Stimulated activated CD8-positive, alpha-beta memory T cell treated with anti-CD3 and anti-CD28 coated beads, Interleukin-12 subunit alpha, Interleukin-12 subunit beta, amount 100 ng/mL, for 24 hours (primary cell): ENCODE data around the gene FGF6.

Experiments used
- DNase-seq: peaks from one replicate; pipeline ENCODE4 v3.0.0-alpha.2; 2020; ENCODE audit errors: extremely low read depth

Gene FGF6

DNA sequence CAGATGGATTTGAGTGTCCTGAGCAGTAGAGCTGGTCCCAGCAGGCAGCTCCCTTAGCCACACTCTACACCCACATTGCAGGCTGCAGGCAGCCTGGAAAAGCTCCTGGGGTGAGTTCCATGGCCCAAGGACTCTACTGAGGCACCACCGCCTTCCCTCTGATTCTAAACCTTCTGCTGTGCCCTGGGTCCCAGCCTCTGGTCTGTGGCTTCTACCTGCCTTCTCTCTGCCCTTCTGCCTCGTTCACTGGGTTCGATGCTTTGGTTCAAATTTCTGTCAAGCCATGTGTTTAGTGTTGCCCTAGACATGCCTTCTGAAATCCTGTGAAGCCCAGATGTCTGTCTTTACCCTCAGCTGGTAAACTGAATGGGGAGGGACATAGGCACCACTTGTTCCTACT lies 1.5 kb upstream of the FGF6 start:
- DNase-seq, result no peak

DNA sequence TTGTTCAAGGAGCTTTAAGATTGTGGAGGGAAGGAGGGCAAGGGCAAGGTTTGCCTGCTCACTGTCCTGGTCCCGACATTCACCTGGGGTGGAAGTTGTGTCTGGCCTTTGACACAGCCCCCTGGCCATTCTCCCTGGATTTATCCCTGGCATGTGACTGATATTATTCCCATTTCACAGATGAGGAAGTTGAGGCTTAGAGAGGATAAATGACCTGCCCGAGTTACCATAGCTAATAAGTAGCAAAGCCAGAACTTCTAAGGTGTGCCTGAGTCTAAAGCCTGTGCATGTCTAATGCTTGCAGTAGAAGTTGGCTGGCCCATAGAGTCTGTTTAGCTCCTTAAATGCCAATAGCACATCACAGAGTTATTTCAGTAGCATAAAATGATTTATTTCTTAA lies 720 bp upstream of the FGF6 start:
- no peak for DNase-seq

DNA sequence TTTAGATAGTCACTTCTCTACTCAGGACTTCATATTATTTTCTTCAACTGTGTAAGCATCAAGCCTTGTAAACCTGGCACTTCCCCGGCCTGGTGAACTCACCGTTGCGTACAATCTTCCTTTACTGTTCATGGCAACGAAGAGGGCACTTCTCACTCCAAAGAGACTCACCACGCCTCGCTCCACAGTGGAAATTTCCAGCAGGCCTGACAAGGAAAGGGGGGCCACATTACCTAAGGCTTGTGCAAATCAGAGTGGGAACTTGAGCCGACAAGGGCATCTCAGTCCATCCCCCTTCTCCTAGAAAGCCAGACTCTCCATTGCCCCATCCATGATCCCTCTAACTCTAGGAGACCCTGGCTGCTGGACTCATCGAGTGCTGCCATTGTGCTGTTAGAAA lies 1.6 kb downstream of the FGF6 start:
- DNase-seq, result no peak

DNA sequence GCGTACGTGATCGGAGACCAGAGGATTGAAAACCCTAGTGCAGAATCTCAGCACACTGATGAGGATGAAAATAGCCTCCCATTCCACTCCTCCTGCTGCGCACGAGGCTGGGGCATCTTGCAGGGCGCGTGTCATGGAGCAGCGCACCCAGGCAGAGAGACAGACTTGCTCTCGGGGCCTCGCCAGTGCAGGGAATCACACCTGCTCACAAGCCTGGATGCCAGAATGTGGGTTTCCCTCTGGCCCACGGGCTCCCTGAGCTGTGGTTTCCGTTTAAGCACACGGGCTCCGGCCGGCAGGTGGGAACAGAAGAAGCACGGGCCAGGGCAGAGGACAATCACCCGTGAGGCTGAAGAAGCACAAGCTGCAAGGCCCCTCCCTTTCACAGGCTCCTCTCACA lies 2.0 kb downstream of the FGF6 start:
- DNase-seq, result no peak

DNA sequence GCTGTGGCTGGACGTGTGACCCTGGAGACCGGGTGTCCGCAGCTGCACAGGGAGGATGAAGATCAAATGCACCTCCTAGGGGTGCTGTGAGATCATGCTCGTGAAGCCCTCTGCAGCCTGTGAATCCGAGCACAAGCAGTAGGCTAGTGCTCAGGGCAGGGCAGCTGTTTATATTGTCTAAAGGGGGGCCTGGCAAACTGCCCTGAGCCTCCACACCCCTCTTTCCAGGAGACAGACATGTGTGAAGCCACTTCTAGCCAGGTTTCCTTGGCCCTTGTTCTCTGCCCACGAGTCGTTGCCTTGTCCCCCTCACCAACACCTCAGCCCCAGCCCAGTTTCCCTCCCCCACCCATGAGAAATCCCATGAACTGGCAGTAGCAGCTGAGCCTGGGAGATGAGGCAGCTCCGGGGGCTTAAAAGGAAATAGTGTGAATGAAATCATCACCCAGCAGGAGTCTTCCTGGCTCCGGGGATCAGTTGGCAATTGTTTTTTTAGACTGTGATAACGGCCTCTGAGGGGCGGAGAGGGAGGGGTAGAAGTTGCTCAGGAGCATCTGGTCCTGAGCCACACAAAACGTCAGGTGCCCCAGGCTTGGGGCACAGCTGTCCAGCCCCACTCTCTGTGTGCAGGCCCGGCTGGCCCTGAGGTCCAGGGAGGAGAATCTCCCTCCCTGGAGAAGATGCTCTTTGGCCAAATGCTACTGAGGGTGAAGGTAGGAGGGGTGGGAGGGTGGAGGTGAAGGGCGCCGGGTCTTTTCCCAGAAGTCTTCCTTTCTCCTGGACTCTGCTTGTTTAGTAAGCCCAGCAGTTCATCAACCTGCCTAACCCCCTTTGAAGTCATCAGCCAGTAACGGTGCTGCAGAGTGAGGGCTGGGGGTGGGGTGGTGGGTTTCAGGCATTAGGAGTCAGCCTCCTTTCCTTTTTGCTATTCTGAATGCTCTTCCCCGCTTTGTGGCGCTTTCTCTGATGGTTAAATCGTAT lies 4.0 kb downstream of the FGF6 start:
- DNase-seq, result no peak

DNA sequence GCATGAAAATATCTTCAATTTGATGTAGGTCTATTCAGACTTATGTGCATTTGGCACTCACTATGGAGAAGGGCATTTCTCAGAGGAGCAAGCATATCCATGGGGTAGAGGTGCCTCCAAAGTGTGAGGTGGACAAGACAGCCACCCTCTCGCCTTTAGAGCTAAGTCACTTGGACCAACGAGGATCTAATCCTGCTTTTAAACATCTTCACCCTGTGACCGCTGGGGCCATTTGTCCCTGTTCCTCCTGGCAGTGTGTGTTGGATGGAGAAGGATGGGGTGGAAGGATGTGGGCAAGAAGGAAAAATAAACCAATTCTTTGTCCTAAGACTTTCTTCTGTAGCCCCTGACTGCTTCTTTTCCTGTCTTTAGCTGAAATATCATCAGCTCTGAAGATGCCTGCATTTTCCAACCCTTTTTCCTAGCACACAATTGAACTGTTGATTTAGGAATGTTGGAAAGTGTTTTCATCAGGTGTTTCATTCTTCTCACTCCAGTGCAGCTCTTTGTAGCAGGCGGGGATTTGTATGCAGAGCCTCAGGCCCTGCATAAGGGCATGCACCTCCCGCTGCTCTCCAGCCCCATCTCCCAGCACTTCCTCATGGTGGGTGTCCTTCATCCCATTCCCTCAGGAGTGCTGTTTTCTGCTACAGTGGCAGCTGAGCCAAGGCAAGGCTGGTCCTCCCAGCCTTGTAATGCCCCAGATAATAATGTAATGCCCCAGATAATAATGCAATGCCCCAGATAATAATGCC lies 5.3 kb downstream of the FGF6 start:
- no peak for DNase-seq

DNA sequence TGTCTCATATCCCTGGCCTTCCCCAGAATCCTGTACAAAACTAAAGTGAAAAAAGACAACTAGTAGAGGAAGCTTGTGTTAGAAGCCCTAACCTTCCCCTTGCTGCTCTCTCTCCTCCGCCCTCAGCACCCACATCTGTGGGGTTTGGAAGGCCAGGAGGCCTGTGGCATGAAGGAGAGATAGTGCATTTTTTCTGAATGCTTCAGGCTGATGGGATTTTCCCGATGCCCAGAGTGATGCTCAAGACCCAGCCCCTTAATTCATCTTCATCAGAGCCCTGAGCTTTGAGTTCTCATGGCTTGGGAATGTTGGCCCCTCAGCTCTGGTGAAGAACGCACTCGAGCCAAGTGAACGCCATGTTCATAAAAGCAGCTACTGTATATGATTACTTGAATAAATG lies 5.9 kb downstream of the FGF6 start:
- DNase-seq, result no peak

DNA sequence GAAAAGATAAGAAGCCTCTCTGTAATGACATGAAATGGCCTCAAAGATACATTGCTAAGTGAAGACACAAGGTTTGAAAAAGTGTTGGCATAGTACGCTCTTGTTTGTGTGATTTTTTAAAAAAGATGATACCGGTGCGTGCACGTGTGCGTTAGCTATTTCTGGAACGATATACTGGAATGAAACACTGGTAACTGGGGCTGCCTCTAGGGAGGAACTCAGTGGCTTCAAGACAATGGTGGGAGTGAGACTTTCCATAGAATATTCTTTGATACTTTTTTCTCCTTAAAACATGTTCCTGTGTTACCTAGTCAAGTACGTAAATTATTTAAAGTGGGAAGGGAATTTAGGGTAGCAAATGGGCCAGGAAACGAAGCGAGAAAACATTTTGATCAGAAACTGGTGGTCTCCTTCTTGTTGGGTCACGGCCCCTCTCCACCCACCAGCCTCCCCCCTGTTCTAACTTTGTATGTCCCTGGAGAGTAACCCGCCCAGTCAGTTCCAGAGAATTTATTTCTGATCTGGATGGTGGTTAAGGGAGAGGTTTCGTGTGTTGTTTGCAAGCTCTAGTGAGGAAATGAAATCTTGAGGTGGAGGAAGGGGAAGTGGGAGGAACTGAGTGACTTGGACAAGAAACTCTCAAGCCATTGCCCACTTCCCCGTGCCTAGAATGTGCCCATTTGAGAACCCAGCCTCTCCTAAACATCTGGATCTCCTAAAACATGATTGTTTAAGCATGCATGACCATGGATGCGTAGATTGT lies 6.6 kb downstream of the FGF6 start:
- DNase-seq, result no peak

DNA sequence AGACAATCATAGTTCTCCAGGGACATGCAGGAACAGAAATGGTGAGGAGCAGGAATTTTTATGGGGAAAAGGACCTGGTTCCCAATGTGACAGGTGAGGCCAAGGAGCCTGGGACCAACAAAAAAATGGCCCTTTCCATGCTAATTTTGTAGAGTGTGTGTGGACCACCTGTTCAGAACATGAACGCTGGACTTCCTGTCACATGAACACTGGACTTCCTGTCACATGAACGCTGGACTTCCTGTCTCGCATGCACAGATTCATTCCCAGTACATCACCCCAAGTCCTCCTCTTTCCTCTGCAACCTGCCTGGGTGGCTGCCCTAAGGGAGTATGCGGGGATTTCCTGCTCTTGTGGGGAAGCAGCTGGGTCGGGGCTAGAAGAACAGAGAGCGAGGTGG lies 10.1 kb downstream of the FGF6 start:
- DNase-seq, result no peak

DNA sequence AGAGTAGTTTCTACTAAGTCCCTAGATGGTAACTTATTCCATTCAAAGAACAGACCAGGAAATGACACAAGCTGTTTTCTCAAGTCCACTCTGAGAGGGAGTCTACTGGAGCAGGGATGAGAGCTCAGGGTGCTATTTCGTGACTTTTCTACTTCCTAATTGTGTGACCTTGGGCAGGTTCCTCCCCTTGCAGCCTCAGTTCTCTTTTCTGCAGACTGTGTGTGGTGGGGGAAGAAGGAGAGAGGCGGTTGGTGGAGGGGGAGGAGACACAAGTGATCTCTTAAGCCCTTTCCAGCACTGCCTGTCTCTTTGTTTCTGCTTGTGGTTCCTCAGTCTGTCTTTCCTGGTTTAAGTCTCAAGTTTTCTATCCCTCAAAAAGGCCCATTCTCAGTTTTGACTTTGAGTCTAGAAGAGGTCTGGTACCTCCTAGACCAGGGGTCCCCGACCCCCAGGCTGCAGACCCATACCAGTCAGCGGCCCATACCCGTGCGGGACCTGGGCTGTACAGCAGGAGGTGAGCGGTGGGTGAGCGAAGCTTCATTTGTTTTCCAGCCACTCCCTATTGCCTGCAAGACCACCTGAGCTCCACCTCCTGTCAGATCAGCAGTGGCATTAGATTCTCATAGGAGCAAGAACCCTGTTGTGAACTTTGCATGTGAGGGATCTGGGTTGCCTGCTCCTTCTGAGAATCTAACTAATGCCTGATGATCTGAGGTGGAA lies 10.7 kb downstream of the FGF6 start:
- no peak for DNase-seq

DNA sequence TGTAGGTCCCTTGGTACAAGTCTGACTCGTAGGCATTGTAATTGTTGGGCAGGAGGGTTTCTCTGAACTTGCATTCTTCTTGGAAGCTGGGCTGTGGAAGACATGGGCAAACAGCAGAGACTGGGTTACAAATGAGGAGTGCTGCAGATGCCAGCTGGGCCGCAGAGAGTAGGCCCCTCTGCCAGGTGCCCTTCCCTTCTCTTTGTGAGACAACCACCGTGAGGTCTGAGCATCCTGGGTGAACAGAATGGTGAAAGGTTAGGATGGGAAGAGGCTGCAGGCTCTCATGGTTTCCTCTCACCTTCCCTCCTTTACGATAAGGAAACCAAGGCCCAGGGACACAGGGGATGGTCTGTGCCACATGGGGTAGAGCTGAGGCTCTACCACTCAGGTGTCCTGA lies 11.3 kb downstream of the FGF6 start:
- DNase-seq, result no peak

DNA sequence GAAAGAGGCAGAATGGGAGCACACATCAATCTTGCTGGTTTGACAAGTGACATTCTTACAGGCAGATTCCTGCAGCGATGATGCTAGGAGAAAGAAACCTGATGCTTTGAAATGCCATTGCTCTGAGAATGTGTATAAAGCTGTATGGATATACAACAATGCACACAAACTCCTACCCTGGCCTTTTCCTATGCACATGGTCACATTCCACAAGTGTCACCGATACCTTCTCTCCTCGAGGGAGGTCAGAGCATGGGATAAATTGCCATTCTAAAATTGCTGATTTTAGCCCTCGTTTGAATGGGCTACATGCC lies 11.9 kb downstream of the FGF6 start:
- no peak for DNase-seq

DNA sequence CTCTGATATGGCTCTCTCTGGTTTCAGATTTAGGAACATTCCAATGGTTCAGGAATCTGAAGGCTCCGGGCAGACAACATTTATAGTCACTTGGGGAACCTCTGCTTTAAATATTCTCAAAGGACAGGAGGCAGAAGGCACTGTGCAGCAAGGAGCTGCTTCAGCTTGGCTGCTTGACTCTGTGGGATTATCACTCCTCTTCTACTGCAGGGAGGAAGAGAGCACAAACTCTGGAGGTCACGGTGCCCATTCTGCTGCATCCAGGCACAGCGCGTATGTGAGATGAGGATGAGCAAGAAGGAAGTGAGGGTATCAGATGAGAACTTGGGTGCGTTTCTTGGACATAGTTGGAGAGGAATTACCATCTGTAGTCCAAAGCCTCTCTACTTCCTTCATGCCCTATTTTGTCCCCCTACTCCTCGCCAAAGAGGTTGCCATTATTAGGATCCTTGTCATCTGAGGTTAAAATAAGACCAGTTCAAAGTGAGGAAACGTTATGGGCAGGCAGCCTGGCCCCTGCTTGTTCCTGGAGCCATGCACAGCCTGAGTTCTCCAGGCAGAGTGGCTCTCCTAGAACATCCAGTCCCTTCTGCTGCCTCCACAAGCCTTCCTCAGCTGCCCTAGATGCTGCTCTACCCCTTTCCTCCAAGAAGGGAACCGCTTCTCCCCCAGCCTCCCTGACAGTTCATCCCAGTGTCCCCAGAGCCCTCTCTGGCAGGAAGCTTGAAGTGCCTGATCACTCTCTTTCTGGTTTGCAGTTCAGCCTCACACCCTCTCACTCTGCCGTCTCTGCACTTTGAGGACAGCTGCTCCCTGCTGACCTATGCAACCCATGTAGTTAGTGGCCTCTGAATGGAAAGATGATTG lies 12.5 kb downstream of the FGF6 start:
- DNase-seq, result no peak

DNA sequence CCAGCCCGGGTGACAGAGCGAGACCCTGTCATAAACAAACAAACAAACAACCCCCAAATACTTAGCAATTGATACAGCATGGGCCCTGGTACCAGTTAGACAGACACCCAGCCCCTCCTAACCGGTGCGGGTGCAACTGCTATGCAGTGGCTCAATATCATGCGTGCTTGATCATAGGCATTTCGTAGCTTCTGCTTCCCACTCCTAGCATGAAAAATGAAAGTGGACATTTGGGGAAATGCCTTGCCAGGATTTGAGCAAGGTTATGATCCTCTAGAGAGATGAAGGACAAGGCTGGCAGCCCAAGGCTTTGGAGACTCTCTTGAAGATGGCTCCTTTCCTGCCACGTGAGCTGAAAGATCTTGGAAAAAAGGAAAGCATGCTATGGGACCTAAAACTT lies 13.7 kb downstream of the FGF6 start:
- no peak for DNase-seq

DNA sequence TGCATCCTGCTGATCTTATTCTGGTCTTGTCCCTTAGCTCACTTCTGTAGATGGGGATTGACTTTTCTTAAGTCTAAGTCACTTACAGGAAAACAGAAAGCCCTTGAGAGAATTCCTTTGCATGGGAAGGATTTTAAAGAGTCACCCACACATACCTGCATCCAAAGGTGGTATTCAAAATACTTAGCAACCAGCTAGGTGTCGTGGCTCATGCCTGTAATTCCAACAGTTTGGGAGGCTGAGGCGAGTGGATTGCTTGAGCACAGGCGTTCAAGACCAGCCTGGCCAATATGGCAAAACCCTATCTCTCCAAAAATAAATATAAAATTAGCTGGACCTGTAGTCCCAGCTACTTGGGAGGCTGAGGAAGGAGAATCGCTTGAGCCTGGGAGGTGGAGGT lies 14.2 kb downstream of the FGF6 start:
- no peak for DNase-seq

DNA sequence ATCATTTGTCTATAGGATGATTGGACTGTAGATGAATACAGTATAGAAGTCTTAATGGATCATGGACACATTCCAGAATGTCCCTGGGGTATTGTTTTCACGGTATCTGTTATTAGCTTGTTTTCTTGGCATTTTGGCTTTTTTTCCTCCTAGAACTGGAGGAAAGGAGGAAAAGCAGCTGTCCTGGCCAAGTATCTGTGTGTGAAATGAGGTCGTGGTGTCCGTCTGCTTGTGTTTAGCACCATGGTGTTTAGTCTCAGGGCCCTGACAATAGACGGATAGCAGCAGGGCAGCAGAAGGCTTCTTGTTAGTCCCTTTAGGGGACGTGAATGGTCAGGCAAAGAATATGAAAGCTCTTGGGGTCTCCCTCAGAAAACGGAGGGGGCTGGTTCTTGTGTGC lies 21.2 kb downstream of the FGF6 start:
- DNase-seq, result no peak

DNA sequence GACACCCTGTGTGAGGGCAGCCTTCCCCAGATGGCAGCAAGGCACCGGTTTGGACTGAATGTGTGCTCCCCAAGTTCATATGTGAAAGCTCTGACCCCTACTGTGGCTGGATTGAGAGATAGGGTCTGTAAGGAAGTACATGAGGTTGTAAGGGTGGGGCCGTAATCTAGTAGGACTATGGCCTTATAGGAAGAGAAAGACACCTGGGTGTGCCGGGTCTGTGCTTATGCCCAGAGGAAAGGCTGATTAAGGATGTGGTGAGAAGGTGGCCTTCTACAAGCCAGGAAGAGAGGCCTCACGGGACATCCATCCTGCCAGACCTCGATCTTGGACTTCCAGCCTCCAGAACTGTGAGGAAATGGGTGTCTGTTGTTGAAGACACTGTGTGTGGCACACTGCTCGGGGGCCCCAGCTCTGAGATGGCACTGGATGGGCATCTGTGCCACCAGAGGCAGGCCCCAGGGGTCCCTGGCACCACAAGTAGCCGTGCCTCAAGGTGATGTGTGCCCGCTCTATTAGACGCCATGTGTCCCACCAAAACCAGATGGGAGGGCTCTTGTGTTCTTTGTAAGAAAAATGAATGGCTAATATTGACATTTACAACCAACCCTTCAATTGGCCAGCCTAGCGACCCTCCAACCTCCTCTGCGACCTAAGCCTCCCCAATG lies 22.0 kb downstream of the FGF6 start:
- no peak for DNase-seq

DNA sequence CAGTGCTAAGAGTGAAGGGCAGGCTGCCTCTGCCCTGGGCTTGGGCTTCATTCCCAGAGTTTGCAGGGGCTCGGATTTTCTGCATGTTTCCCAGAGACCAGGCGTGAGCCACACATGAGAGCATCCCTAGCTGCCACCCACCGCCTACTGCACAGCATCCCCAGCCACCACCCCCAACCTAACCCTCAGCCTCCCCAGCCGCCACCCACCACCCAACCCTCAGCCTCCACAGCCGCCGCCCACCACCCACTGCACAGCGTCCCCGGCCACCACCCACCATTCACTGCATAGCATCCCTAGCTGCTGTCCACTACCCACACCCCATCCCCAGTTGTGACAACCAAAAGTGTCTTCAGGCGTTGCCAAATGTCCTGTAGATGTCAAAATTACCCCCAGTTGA lies 22.6 kb downstream of the FGF6 start:
- no peak for DNase-seq

DNA sequence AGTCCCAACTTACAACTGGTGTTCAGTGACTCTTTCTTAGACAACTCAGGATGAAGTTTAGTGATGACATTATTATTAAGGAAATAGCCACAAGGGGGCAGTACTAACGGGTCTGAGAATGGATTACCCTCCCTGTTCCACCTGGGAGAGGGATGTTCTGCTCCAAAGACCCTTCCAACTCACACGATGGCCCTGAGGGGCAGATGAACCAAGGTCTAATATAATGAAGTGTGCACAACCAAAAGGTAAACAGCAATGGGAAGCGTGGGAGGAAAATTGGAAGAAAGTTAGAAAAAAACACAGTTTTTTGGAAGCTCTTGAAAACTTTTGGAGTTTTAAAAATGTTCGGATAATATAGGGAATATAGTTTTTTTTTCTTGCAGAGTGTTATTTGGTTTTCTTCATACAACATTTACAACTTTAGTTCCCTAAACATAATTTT lies 24.0 kb downstream of the FGF6 start:
- DNase-seq, result no peak

DNA sequence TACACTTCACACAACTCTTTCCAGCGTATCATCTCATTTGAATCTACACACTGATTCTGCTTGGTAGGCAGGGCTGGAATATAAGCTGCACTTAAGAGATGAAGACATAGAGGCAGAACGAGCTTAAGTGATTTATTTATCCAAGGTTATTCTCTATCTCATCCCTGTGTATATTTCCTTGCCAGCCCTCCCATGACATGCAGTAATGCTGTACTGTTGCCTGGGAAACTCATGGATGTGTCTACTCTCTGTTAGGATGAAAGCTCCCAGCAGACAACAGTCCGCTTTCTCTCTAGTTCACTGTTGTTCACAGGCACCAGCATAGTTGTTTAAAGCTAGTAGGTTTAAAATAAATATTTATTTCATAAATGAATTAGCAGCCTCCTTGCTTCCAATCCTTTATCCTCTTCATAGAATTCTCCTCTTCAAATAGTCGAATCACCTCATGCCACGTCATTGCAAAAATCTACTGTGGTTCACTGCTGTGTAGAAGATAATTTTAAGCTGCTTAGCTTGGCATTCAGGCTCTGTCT lies 25.4 kb downstream of the FGF6 start:
- no peak for DNase-seq
